Stimulated activated CD8-positive, alpha-beta memory T cell treated with anti-CD3 and anti-CD28 coated beads, Interleukin-15, amount 100 ng/mL, for 1 hour (primary cell): ENCODE results near the gene TKTL1.

ENCODE experiments used
- DNase-seq: peaks from one replicate; pipeline ENCODE4 v3.0.0-alpha.2; 2020; ENCODE audit warnings: low read depth

Gene TKTL1

DNA sequence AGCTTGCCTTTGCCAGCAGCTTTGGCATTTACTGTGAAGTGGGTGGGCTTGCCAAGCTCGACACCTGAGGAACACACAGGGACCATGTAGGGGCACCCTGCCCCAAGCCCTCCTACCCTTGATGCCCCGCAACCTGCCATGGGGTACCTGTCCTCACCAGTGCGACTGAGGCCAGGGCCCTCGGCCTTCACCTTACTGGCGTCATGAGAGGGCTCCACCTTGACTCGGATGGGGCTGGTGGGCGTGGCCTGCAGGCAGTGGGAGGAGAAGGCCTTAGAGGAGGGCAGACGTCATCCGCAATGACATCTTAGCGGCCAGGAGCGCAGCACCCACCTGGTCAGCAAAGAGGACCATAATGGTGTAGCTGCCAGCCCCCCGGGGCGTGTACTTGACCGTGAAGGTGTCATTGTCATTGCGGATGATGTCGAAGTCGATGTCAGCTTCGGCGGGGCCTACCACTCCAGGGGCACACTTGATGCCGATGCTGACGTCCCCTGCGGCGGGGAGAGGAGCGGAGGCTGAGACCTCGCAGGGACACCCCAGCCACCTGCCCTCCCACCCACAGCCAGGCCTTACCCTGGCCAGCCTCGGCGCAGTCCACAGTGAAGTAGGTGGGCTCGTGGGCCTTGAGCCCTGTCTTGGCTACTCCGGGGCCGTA lies 66.6 kb downstream of the TKTL1 start:
- no peak for DNase-seq

GRCh38 chrX:154363706-154364439 lies 68.3 kb downstream of the TKTL1 start:
- no peak for DNase-seq

- DNase-seq, result no peak
Observed at GRCh38 chrX:154365052-154365600, 69.5 kb downstream of the TKTL1 start.

- DNase-seq, result no peak
Observed at GRCh38 chrX:154365997-154366665, 70.5 kb downstream of the TKTL1 start.

DNA sequence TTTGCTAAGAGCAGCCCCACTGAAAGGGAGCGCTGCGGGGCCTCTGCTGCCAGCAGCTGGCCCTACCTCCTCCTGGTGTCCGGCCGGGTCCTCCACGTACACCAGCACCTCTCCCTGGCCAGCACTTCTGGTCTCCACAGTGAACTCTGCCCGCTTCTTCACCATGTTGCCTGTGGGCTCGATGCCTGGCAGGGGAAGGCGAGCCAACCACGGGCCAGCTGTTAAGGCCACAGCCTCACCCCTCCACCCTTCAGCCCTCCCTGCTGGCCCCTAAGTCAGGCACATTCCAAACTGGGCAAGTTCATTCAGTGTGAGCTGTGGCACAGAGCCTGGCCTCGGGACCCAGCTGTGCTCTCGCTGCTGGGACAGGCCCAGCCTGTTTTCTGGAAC lies 71.1 kb downstream of the TKTL1 start:
- DNase-seq, result no peak

GRCh38 chrX:154367474-154368308 lies 72.1 kb downstream of the TKTL1 start:
- DNase-seq, result no peak

GRCh38 chrX:154368630-154369448 lies 73.2 kb downstream of the TKTL1 start:
- peak; percentile 77 for DNase-seq

DNA sequence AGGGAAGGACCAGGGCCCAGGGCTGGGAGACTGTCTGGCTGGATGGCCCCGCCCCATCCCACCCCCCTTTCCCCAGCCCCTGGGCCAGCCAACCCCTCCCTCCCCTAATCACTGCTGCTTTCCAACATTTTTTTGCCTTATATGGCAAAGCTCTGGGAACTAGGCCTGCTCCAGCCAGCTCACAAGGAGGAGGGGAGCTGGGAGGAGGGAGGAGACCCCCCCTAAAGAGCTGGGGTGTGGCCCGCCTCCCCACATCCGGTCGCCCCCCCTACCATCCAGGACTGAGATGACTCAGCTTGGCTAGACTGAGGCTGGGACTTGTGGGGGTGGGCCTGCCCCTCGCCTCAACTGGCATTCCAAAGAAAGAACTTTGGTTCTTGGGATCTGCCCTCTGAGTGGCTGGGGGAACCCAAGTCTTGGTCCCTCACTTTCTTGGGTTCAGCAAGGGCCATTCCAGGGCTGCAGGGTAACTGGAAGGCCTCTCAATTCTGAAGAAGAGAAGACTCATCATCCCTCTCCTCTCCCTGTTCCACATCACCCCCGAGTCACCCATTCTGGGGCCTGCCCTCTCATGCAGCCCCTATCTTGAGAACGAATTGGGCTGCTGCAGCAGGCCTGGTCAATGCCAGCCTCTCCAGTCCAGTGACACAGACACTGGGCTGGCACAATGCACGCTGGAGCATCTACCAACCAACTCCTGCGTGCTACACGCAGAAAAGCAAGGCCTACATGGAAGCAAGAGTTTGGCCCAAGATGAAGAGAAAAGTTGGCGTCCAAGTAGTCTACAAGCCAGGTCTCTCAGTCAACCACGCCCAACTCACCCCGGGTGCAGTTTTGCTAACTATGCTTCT lies 74.1 kb downstream of the TKTL1 start:
- peak; percentile 48 for DNase-seq

DNA sequence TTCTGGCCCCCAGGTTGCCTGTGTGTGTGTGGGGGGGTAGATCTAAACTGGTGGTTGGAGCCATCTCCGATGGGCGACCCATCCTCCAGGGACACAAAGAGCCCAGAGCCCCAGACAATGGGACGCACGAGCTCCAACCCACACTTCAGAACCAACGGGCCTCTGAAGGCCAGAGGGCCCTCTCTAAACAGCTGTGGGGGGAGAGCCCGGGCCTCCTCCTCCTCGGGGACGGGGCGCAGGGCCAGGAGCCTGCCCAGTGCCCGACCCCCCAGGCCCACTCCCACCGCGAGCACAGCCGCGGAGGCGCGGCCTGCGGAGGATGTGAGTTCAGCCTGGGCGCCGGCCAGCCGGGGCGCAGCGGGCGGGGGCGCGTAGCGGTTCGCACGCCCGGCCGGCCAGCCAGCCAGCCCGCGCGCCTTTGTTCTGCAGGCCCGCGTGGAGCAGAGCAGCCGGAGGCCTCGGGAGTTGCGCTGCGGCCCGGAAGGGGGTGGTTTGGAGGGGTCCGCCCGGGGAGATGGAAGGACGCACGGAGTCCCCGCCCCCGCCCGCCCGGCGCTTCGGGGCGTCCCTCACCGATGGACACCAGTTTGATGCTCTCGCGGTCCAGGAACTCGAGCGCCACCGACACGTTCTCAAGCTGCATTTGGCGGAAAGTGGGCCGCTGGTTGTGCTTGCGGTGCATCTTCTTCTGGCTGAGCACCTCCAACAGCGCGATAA lies 74.9 kb downstream of the TKTL1 start:
- DNase-seq, result no peak

GRCh38 chrX:154371017-154371788 lies 75.6 kb downstream of the TKTL1 start:
- peak; percentile 81 for DNase-seq

DNA sequence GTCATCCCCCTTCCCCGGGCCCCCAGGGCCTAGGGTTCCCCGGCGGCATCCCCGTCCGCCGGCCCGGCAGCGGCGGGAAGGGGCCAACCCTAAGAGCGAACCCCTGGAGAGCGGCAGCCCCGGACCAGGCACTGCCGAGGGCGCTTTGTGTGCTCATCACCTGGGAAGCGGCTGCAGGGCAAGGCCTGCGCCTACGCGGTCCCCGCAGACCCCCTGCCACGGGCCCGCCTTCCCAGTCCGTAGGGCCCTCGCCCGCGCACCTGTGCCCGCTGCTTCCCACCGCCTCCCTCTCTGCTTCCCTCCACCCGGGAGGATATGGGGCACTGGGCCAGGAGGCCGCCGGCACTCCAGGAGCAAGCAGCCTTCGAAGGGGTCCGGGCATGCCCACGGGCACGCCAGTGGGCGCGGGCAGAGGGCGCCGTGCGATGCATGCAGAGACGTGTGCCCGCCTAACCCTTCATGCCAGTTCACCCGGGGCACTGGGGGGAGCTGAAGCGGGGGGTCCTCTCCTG lies 76.2 kb downstream of the TKTL1 start:
- no peak for DNase-seq

DNA sequence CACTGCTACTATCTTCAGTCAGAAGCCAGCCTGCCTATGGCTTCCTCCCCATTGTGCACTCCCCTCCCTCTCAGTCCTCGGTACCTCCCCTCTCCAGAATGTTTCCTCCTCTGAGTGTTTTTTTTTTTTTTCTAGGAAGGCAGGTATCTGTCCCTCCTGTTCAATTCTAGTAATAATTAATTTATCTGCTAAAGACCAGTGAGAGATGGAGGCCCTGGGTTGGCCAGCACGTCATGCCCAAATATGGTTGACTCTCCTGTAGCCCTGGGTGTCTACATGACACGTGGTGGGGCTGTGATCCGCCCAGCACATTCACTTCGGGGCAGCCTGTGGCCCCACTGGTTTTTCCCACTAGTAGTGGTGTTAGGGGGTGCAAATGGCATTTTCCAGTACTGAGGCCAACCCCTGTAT lies 77.0 kb downstream of the TKTL1 start:
- no peak for DNase-seq

DNA sequence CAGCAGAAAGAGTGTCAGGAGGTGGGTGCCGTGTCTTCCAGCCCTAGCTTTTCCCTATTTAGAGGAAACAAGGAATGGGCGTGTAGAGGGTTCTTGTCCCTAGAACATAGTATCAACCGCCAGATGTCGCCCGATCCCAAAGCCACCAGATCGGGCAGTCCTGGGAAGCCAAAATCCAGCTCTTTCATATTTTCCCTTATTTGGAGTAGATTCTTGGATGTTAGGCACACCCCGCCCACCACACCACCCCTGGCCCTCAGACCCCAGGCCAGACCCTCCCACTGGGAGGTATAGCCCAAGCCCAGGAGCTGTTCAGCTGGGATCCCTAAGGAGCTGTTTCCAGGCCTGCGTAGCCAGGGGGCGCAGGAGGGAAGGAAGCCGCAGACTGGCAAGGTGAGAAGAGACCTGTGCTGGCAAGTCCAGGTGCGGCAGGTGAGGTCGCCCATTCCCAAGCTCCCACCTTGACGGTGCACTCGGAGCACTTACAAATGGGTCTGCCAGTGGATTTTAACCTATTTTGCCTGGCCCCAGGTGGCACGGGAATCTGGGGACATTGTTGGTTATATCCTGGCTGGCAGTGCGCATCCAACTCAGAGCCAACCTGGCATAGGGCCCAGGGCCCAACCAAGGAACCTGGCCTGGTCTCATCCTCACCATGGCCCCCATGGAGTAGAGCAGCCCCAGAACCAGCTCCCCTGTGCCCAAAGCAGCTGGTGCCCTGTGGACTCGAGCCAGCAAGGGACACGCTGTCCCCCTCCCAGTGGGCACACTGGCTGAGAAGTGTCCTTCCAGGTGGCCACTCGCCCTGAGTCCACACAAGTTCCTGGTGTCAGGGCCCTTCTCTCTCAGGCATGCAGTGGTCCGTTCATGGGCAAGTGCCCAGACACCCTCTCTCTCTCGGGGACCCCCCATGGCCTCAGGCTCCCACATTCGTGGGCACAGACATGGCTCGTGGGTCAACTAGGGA lies 78.0 kb downstream of the TKTL1 start:
- no peak for DNase-seq

- no peak for DNase-seq
Observed at GRCh38 chrX:154374313-154375155, 78.9 kb downstream of the TKTL1 start, which contains the start of gene FLNA. Gene FLNA, minus strand, starts transcription at chrX:154374634. Its CDS starts 3,389 bp downstream, at chrX:154371245.

DNA sequence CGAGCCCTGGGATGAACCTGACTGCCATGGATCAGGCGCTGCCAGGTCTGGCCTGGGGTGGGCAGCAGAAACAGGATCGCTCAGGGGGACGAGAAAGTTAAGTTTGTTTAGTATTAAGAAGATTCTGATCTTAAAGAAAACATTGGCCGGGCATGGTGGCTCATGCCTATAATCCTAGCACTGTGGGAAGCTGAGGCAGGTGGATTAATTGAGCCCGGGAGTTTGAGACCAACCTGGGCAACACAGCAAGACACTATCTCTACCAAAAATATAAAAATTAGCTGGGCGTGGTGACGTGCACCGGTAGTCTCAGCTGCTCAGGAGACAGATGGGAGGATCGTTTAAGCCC lies 79.5 kb downstream of the TKTL1 start:
- no peak for DNase-seq

DNA sequence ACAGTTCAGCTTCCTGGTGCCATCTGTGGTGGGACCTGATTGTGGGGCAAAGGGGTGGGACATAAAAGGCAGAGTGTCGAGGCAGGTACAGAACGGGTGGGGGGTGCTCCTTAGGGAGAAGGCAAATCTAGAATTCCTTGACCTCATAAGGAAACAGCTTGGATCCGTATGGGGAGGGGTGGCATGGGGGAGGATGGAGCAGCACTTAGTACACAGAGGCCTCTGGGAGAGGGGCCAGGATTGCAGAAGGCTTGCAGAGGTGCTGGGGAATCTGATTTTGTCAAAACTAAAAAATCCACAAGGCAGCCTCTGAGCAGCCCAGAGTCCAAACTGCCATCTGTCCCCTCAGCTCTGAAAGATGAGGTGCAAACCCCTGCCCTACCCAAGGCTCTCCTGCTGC lies 81.2 kb downstream of the TKTL1 start:
- no peak for DNase-seq
